ENCODE results near the gene STAT5B.
A peak's percentile ranks its signal among the peaks of the same experiment; 100 is the strongest.
"Not testable (repeated sequence)": the region's sequence is repeated elsewhere in the genome, so short reads cannot be mapped to it uniquely, and the experiment has no call there.

Gene STAT5B

DNA sequence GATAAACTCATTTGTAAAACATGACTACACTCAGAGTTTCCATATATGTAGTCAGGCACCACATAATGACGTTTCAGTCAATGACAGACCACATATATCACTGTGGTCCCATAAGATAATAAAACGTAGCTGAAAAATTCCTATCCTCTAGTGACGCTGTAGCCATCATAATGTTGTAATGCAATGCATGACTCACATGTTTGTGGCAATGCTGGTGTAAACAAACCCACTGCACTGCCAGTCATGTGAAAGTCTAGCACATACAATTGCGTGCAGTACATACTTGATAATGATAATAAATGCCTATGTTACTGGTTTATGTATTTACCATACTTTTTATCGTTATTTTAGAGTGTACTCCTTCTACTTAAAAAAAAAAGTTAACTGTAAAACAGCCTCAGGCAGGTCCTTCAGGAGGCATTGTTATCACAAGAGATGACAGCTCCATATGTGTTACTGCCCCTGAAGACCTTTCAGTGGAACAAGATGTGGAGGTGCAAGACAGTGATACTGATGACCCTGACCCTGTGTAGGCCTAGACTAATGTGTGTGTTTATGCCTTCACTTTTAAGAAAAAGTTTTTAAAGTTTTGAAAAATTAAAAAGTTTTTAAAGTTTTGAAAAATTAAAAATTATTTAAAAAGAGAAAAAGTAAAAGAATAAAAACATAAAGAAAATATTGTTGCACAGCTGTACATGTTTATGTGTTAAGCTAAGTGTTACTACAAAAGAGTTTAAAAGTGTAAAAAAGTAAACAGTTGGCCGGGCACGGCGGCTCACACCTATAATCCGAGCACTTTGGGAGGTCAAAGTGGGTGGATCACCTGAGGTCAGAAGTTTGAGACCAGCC is 9.0 kb downstream of the STAT5B start:
- DNase-seq (ENCODE audit: low read depth): no peak

DNA sequence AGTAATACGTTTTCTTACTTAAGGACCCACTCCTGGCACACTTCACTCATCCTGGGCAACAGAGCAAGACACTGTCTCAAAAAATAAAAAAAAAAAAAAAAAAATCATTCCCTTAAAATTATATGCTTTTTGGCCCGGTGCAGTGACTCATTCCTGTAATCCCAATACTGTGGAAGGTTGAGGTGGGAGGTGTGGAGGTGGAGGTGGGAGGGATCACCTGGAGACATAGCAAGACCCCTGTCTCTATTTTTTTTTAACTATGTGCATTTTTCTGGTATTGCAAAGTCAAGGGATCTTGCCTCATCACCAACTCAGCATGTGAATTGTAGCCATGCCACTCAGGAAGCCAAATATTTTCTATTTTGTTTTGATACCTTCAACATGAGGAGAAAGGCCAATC is 9.7 kb downstream of the STAT5B start:
- no peak for DNase-seq (ENCODE audit: low read depth)

DNA sequence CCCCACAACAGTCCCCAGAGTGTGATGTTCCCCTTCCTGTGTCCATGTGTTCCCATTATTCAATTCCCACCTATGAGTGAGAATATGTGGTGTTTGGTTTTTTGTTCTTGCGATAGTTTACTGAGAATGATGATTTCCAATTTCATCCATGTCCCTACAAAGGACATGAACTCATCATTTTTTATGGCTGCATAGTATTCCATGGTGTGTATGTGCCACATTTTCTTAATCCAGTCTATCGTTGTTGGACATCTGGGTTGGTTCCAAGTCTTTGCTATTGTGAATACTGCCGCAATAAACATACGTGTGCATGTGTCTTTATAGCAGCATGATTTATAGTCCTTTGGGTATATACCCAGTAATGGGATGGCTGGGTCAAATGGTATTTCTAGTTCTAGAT is 11.8 kb downstream of the STAT5B start:
- DNase-seq (ENCODE audit: low read depth): not testable (repeated sequence)

DNA sequence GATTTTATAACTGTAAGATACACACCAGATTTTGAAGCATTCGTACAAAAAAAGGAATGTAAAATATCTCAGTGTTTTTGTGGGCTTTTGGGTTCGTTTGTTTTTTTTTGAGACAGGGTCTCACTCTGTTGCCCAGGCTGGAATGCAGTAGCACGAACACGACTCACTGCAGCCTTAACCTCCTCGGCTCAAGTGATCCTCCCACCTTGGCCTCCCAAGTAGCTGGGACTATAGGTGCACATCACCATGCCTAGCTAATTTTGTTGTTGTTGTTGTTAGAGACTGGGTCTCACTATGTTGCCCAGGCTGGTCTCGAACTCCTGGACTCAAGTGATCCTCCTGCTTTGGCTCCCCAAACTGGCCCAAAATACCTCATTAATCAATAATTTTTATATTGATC is 15.9 kb downstream of the STAT5B start:
- DNase-seq (ENCODE audit: low read depth): no peak

DNA sequence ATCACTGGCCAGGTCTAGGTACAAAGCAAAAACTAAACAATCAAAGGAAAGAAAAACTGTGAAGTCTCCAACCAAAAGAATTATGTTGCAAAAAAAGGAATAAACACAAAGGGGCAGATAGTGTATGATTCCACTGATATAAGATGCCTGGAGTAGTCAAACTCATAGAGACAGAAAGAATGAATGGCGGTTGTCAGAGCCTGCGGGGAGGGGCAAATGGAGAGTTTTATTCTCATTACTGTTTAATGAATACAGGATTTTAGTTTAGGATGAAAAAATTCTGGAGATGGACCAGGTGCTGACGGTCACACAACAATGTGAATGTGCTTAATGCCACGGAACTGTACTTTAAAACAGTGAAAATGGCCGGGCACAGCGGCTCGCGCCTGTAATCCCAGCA is 20.7 kb downstream of the STAT5B start:
- DNase-seq (ENCODE audit: low read depth): no peak

DNA sequence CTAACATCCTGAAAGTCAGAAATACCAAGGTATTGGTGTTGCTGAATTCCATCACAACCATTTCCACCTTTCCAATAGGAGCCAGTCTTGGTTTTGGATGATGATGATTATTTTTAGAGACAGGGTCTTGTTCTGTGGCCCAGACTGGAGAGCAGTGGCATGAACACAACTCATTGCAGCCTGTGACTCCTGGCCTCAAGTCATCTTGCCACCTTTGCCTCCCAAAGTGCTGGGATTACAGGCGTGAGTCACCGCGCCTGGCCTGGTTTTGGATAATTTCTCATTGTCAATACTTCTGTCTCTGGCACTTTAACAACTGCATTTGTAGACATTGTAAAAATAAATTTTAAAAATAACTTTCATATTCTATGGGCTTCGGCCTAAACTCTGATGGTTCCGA is 22.6 kb downstream of the STAT5B start:
- DNase-seq (ENCODE audit: low read depth): no peak

DNA sequence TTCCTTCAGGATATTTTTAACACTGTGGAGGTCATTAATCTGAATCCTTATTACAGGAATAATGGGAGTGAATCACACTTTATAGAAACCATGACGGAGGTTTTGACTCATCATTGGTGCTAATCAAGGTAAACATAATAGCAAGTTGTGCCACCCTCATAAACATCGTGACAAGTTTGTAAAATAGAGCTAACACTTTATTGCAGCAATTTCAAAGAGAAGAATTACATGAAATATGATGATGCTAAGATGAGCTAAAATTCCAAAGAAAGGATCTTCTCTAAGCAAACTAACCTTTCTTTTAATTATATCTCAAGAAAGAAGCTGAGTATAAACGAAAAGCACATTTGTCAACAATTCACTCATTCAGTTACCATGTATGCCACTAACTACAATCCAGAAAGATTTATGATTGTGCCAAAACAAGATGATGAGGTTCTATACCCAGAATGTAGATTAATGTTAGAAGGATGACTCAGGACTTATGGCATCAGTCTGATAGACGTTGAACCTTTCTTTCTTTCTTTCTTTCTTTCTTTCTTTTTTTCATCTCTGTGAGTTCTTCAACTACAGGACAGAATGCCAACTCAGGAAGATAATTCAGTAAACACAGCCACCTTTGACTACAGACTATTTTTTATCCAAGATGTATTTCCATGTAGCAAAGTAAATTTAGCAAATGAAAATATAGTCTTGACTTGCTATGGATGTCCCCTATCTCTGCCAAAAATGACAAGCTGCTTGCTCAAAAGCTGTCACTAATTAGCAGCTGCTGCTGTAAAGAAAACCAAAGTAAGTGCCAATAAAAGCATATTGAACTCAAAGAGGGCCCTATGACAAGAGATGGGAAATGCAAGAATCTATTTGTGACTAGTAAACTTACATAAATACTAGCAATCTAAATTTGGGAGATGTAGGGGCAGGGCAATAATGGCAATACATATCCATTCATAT is 23.3 kb downstream of the STAT5B start:
- no peak for DNase-seq (ENCODE audit: low read depth)

DNA sequence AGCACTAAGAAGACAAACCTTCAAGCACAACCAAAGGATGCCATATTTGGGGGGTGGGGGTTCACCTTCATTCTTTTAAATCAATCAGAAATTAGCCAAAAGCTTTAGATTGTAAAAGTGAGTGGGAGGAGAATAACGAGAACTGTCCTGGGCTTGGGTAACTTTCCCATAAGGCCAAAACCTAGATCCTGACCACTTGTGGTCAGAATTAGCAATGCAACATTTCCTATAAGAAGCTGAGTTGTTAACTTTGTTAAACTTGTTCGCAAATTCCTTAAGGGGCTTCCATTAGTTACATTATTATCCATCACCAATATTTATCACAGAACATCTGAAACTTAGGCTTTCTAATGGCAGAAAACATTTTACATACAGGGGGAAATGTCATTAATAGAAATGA is 25.1 kb downstream of the STAT5B start:
- no peak for DNase-seq (ENCODE audit: low read depth)

DNA sequence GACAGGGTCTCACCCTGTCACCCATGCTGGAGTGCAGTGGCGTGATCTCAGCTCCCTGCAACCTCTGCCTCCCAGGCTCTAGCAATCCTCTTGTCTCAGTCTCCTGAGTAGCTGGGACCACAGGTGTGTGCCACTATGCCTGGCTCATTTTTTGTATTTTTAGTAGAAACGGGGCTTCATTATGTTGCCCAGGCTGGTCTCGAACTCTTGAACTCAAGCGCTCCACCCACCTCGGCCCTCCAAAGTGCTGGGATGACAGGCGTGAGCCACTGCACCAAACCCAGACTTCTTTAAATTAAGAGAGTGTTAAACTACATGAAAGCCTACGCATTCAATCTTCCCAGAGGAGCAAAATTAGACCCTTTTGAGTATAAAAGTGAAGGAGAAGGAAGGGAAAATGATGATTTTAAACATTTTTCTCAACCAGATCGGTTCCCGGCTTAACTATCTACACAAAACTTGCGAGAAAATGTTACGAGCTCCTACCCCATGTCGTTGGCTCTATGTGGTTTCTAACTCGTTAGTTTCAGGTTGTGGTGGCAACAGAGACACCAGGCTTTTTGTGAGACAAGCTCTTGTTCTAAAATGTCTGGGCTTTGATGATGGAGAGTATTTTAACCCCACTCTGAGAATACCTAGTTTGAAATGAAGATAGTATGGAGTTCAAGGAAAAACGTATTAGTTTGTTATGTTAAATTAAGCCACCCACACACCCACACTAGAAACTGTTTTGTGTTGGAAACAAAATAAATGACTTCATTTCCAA is 26.3 kb downstream of the STAT5B start:
- no peak for DNase-seq (ENCODE audit: low read depth)

DNA sequence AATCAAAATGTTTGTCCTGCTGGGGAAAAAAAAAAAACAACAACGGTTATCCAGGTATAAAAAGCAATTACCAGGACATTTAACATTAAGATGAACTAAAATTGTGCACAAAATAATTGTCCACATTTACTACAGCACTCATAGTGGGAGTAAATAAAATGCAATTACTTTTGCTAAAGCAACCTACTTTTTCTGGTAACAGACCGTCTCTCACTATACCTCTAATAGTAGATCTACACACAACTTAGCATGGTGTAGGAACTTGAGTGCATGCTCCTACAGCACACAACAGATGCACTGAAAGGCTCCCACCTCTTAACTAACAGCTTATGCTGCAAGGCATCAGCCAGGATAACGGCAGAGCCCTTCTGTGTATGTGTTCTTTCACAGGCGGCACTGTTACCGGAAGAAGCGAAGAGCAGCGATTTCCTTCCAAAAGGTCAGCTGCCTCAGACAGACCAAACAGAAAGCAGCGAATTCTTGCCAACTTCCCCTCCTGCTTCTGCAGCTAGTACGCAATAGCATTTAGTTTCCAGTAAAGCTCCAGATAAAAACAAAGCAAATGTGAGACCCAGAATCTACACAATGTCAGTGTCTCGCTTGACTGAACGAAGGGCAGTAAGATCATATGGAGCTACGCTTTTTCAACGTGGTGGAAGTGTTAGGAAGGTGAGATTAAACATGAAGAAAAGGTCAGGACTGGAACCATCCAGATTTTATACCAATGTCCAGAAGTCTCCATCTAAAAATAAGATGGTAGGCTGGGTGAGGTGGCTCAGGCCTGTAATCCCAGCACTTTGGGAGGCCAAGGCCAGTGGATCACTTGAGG is 27.6 kb downstream of the STAT5B start:
- peak; percentile 84 for DNase-seq (ENCODE audit: low read depth)

DNA sequence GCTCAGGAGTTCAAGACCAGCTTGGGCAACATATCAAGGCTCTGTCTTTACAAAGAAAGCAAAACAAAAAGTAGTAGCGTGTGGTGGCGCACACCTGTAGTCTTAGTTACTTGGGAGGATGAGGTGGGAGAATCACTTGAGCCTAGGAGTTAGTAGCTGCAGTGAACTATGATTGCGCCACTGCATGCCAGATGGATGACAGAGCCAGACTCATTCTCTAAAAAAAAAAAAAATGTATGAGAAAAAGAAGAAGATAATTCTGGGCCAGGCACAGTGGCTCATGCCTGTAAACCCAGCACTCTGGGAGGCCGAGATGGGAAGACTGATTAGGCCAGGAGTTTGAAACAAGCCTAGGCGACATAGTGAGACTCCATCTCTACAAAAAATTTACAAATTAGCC is 28.5 kb downstream of the STAT5B start:
- DNase-seq (ENCODE audit: low read depth): peak; percentile 42

DNA sequence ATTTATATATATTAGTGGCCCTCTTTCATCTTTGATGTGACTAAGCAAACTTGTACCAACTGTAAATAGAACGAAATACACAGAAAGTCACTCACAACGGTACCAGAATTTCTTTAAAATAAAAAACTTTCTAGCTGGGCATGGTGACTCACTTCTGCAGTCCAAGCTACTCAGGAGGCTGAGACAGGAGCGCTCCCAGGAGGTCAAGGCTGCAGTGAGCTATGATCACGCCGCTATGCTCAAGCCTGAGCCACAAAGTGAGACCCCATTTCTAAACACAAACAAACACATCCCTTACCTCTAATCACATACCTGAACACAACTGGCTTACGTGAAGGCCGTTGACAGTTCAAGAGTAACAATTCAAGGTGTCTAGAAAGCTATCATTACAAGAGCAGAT is 29.7 kb downstream of the STAT5B start:
- no peak for DNase-seq (ENCODE audit: low read depth)

DNA sequence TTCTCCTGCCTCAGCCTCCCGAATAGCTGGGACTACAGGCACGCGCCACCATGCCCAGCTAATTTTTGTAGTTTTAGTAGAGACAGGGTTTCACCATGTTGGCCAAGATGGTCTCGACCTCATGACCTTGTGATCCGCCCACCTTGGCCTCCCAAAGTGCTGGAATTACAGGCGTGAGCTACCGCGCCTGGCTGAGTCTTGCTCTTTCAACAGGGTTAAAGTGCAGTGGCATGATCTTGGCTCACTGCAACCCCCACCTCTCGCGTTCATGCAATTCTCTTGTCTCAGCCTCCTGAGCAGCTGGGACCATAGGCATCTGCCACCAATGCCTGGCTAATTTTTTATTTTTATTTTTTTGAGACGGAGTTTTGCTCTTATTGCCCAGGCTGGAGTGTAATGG is 31.0 kb downstream of the STAT5B start:
- not testable (repeated sequence) for DNase-seq (ENCODE audit: low read depth)

DNA sequence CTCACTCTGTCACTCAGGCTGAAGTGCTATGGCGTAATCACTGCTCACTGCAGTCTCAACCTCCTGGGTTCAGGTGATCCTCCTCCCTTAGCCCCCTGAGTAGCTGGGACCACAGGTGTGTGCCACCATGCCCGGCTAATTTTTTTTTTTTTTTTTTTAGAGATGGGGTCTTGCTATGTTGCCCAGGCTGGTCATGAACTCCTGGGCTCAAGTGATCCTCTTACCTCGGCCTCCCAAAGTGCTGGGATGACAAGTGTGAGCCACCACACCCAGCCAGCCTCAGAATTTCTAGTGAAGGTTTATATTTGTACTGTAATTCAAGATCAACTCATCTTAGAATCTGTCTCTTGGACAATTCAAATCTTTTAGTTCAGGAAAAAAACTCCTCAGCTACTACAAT is 32.1 kb downstream of the STAT5B start:
- not testable (repeated sequence) for DNase-seq (ENCODE audit: low read depth)

DNA sequence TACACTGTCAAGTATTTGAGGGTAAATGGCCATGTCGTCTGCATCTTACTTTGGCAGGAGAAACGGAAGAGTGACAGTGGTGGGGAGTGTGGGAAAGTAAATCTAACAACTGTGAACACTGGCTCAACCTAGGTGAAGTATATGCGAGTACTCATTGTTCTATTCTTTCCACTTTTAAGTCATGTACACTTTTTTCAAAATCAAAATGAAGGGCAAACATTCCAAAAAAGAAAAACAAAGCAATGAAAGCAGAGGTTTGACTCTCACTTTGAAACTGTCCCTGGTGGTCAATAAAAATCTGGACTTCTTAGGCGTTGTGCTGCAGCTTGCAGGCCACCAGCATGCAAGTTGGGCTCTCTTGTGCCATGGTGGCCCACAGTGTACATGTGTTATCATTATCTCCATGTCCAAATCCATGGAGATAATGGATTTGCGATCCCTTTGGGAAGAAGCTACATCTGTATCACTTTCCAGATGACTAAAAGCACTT is 32.7 kb downstream of the STAT5B start:
- no peak for DNase-seq (ENCODE audit: low read depth)

DNA sequence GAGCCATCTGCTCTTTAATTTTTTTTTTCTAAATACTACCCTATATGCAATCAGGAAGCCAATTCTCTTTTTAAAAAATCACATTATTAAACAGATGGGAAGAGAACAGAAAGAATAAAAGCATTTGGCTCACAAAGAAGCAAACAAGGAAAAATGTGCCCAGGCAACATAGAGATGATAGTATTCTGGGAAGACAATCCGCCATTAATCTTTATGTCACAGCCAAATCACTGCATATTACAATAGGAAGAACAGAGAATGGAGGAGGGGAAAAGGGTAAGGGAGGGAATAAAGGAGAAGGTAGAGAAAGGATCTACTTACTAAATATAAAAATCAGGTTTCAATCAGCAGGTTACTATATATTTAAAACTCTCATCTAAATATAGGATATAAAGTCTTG is 34.3 kb downstream of the STAT5B start:
- no peak for DNase-seq (ENCODE audit: low read depth)

DNA sequence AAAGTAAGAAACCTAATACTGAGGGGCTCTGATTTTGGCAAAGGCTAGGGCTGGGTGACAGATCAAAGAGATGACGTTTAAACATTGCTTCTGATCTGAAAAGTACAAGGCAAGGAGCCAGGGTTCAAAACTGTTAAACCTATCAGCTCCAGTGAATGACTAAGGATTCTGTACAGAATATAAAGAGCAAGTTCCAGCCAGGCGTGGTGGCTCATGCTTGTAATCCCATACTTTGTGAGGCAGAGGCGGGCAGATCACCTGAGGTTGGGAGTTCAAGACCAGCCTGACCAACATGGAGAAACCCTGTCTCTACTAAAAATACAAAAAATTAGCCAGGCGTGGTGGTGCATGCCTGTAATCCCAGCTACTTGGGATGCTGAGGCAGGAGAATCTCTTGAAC is 35.3 kb downstream of the STAT5B start:
- not testable (repeated sequence) for DNase-seq (ENCODE audit: low read depth)

DNA sequence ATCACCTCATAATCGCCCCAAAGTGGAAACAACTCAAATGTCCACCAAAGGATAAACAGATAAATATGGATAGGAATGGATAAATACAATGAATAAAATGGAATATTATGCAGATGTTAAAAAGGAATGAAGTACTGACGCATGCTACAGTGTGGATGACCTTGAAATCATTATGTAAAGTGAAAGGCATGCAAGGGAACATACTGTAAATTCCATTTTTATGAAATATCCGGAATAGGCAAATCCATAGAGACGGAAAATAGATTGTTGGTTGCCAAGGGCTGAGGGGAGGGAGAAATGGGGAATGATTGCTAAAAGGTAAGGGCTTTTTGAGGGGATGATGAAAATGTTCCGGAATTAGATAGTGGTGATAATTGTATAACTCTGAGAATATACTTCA is 36.0 kb downstream of the STAT5B start:
- no peak for DNase-seq (ENCODE audit: low read depth)

DNA sequence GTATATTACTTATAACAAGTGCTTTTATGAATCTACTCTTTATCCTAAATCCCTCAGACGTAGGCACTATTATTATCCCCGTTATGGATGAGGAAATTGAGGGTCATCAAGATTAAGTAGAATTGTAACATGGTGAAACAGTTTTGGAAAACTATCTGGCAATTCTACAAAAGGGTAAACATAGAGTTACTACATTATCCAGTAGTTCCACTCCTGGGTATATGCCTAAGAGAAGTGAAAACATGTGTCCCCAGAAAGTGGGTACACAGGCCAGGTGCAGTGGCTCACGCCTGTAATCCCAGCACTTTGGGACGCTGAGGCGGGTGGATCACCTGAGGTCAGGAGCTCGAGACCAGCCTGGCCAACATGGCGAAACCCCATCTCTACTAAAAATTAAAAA is 36.6 kb downstream of the STAT5B start:
- not testable (repeated sequence) for DNase-seq (ENCODE audit: low read depth)

DNA sequence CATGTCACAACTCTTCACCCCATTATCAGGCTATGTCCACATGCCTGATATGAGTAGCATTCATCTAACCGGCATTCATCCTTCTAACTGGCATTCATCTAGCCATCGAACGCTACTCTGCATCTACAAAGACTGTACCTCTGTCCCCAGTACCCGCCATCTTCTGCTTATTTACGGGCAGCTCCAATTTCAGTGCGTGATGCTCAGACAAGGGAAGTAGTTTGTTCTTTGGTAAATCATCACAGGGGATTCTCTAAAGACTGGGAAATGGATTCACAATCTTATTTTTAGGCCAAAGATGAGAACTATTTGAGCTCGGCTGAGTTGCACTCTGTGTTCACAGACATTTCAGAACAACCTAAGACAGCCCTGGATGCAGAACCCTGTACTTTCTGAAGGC is 39.4 kb downstream of the STAT5B start:
- DNase-seq (ENCODE audit: low read depth): no peak

DNA sequence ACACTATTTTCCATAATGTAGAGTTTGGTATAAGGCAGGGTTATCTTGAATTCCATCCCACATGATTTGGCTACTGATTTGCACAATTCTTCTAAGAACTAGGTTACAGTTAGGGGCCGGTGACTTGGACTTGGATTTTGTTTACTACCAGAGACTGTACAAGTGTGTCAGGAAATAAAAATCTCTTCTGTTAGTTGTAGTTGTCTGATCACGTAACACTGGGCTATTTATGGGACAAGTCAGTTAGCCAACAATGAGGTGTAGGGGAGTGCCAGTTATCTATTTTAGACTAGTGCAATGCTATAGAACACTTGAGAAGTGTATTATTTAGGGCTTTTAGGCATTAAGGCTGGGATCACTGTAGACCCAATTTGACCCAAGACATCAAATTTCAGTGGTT is 42.2 kb downstream of the STAT5B start:
- no peak for DNase-seq (ENCODE audit: low read depth)
